Nephron (organoid): ENCODE measurements around the gene CRHBP.
A peak's percentile ranks its signal among the peaks of the same experiment; 100 is the strongest.

Experiments
- H3K27ac Mint-ChIP-seq, 3 experiments: 2 replicates each; pipeline ENCODE4 v1.8.0; 2020; ENCODE audit warnings: mixed read lengths in 3 of 3, mild to moderate bottlenecking in 2 of 3, moderate library complexity in 1 of 3
- H3K27me3 Mint-ChIP-seq: 2 replicates; pipeline ENCODE4 v1.8.0; 2021; ENCODE audit warnings: low read depth, mild to moderate bottlenecking, moderate library complexity, mixed read lengths
- H3K36me3 Mint-ChIP-seq: 2 replicates; pipeline ENCODE4 v1.8.0; 2020; ENCODE audit warnings: low read depth, mixed read lengths
- H3K4me1 Mint-ChIP-seq: 2 replicates; pipeline ENCODE4 v1.8.0; 2020; ENCODE audit warnings: mixed read lengths
- H3K4me3 Mint-ChIP-seq, 3 experiments: 2 replicates each; pipeline ENCODE4 v1.8.0; 2020; ENCODE audit warnings: mild to moderate bottlenecking in 3 of 3, mixed read lengths in 3 of 3, moderate library complexity in 2 of 3
- H3K9me3 Mint-ChIP-seq: 2 replicates; pipeline ENCODE4 v1.8.0; 2020; ENCODE audit warnings: mixed read lengths
- TF ChIP-seq, protein P1 (sequence below), 3 experiments: fragments of 200-600 bp; sonication (generic); IDR thresholded peaks; one replicate each; pipeline ENCODE4 v1.5.0; 2021; ENCODE audit warnings: antibody characterized with exemption in 3 of 3; ENCODE audit not compliant: unreplicated experiment in 3 of 3

CRHBP gene

DNA sequence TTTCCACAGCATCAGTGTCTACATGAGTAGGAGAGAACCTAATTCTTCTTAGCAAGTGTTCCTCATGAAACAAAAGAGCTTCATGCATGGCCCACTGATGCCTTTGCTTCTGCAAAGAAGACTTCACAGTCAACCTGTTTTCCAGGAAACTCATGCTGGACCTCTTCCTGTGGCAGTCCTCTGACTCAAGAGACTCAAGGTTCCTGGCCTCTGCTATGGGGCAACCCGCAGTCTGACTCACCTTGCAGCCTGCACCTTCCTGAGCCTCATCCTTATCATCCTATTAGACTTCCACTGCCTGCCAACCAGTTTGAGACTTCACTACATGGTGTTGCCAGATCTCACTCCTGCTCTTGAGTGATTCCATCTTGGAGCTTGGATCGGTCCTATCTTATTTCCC lies 59.8 kb downstream of the CRHBP start:
- no peaks in the 10 kb centered on the region for H3K36me3 Mint-ChIP-seq
- H3K9me3 Mint-ChIP-seq = no peaks in the 10 kb centered on the region
- no peaks in the 10 kb centered on the region for H3K27me3 Mint-ChIP-seq
- no peak overlapping the region for H3K4me3 Mint-ChIP-seq
- no peaks in the 10 kb centered on the region for H3K4me1 Mint-ChIP-seq
- TF ChIP-seq, protein P1, sequence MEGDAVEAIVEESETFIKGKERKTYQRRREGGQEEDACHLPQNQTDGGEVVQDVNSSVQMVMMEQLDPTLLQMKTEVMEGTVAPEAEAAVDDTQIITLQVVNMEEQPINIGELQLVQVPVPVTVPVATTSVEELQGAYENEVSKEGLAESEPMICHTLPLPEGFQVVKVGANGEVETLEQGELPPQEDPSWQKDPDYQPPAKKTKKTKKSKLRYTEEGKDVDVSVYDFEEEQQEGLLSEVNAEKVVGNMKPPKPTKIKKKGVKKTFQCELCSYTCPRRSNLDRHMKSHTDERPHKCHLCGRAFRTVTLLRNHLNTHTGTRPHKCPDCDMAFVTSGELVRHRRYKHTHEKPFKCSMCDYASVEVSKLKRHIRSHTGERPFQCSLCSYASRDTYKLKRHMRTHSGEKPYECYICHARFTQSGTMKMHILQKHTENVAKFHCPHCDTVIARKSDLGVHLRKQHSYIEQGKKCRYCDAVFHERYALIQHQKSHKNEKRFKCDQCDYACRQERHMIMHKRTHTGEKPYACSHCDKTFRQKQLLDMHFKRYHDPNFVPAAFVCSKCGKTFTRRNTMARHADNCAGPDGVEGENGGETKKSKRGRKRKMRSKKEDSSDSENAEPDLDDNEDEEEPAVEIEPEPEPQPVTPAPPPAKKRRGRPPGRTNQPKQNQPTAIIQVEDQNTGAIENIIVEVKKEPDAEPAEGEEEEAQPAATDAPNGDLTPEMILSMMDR (IDR thresholded peaks at IDR 0.05; ENCODE audit: unreplicated experiment in 3 of 3) = no peak
- H3K27ac Mint-ChIP-seq = no peak overlapping the region

DNA sequence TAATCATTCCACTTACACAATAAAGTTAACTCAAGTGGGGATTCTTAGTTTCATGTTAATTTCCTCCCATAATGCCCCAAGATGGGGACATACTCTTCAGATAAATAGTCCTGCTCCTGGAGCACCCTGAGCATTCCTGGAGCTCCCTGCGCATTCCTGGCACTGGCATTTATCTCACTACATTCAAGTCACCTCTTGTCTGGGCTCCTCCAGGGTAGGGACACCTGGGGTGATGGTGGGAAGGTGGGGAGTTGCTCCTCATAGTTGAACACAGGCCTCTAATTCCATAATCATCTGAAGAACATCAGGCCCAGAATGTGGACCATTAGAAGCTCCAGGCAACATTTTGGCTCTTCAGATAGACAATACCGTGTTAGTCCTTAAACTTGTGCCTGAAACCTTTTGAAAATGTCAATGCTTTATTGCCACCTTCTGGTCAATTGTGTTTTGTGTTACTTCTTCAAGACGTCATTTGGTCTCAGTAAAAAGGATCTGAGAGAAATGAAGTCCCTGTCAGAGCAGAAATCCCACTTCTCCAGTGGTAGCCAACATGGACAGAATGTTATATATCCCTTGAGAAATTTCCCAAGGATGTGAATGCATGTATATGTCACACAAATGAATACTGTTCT lies 63.2 kb downstream of the CRHBP start:
- Mint-ChIP-seq H3K27ac (no peak overlapping the region), H3K4me3 (no peak overlapping the region), H3K36me3 (no peaks in the 10 kb centered on the region), H3K9me3 (no peaks in the 10 kb centered on the region), H3K27me3 (no peaks in the 10 kb centered on the region), H3K4me1 (no peaks in the 10 kb centered on the region)
- TF ChIP-seq, protein P1 (IDR thresholded peaks at IDR 0.05; ENCODE audit: unreplicated experiment in 3 of 3) = peak; percentile 35 to 50 (median 35)

DNA sequence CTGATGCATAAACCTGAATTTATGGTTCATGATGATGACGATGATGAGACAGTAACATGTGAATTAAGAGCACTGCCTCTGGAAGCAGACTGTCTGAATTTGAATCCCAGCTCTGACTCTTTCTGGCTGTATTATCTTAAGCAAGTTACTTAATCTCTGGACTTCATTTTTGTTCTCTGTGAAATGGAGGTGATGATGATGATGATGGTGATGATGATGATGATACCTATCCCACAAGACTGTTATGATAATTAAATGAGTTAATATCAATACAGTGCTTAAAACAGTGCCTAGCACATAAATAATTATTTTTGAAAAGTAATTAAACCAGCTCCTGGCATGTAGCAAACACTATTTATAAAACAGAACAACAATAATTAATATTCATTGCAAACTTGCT lies 64.1 kb downstream of the CRHBP start:
- Mint-ChIP-seq H3K27ac (no peak overlapping the region), H3K36me3 (no peaks in the 10 kb centered on the region), H3K9me3 (no peaks in the 10 kb centered on the region), H3K4me1 (no peaks in the 10 kb centered on the region), H3K27me3 (no peaks in the 10 kb centered on the region), H3K4me3 (no peak overlapping the region)
- TF ChIP-seq, protein P1 (IDR thresholded peaks at IDR 0.05; ENCODE audit: unreplicated experiment in 3 of 3) = no peak

DNA sequence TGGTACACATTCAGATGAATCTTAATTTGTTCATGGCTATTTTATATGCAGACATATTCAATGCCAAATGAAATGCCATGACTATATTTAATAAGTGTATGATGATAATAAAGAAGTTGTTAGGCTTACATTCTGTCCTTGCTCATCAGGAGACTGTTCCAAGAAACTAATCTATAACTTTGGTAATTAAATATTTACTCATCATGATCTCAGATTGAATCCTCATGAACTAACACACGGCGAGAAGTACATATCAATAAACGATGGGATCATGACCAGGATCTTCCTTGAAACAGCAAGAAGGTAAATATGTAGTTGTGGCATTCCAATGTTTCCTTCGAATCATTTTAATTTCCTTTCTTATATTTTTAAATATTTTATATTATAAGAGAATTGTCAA lies 64.8 kb downstream of the CRHBP start:
- peaks cover 3% of the 10 kb centered on the region for H3K36me3 Mint-ChIP-seq
- H3K9me3 Mint-ChIP-seq = peaks cover 2% of the 10 kb centered on the region
- no peak overlapping the region for H3K4me3 Mint-ChIP-seq
- no peaks in the 10 kb centered on the region for H3K4me1 Mint-ChIP-seq
- no peaks in the 10 kb centered on the region for H3K27me3 Mint-ChIP-seq
- no peak overlapping the region for H3K27ac Mint-ChIP-seq
- TF ChIP-seq, protein P1 (IDR thresholded peaks at IDR 0.05; ENCODE audit: unreplicated experiment in 3 of 3) = no peak
